Measurements from ENCODE around the gene HSPA2.

- TF ChIP-seq, protein P1, sequence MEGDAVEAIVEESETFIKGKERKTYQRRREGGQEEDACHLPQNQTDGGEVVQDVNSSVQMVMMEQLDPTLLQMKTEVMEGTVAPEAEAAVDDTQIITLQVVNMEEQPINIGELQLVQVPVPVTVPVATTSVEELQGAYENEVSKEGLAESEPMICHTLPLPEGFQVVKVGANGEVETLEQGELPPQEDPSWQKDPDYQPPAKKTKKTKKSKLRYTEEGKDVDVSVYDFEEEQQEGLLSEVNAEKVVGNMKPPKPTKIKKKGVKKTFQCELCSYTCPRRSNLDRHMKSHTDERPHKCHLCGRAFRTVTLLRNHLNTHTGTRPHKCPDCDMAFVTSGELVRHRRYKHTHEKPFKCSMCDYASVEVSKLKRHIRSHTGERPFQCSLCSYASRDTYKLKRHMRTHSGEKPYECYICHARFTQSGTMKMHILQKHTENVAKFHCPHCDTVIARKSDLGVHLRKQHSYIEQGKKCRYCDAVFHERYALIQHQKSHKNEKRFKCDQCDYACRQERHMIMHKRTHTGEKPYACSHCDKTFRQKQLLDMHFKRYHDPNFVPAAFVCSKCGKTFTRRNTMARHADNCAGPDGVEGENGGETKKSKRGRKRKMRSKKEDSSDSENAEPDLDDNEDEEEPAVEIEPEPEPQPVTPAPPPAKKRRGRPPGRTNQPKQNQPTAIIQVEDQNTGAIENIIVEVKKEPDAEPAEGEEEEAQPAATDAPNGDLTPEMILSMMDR (IDR thresholded peaks at IDR 0.05; ENCODE audit: poor library complexity, severe bottlenecking) = no peak
- TF ChIP-seq EP300 (conservative IDR thresholded peaks at IDR 0.05; ENCODE audit: poor library complexity, severe bottlenecking) = no peak
- no peak for TF ChIP-seq TAF1 (IDR thresholded peaks at IDR 0.05; ENCODE audit: low read depth)
- TF ChIP-seq MXI1 (conservative IDR thresholded peaks at IDR 0.05; ENCODE audit: poor library complexity, severe bottlenecking) = no peak
Observed at GRCh38 chr14:64591809-64592208, 51.3 kb downstream of the HSPA2 start.
